OCI-M2 (cell line): ENCODE data around the gene FLNC.

ENCODE experiments used
- DNase-seq: peaks from one replicate; lab custom pipeline; 2025; ENCODE audit not compliant: unreplicated experiment; lab: John Stamatoyannopoulos, UW

FLNC gene

DNA sequence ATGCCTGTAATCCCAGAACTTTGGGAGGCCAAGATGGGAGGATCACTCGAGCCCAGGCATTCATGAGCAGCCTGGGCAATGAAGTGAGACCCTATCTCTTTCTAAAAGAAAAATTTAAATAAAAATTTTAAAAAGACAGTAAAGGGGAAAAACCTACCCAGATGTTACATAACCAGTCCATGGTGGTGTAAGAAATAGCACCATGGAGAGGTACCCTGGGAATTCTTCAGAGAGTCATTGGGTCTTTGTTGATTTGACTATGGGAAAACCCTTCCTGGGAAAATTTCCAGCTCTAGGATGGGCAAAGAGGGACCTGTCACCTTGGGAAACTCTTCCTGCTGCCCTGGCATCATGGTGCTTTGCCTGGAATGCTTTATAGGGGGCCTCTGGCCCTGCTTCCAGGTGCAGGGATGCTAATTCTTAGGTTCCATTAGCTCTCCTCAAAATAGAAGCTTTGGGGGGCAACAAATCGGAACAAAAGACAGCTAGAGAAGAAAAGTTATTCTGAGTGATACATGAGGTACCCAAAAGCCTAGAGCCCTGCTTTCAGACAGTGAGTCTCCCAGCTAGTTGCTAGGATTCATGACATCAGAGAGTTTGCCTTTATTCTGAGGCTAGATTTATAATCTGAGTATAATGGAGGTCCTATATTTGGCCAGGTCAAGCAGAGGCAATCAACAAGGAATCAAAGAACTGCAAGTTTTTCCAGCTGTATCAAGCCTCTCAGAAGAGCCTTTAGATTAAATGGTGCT, 28.4 kb upstream of the FLNC start:
- no peak for DNase-seq

DNA sequence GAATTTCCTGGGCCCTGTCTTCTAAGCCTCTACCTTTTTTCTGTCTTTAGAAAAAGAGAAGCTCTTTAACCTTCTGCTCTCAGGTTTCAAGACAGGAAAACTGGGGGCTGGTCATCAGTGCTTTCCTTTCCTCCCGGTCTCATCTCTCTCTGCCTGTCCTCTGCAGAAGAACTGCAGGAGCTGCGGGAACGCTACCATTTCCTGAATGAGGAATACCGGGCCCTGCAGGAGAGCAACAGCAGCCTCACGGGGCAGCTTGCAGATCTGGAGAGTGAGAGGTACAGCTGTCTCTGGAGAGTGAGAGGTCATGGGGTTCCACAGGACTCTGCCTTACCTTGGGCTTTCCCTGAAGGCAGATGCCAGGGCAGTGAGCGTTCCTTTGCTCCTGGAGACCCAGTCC, 25.7 kb upstream of the FLNC start:
- DNase-seq, result no peak

DNA sequence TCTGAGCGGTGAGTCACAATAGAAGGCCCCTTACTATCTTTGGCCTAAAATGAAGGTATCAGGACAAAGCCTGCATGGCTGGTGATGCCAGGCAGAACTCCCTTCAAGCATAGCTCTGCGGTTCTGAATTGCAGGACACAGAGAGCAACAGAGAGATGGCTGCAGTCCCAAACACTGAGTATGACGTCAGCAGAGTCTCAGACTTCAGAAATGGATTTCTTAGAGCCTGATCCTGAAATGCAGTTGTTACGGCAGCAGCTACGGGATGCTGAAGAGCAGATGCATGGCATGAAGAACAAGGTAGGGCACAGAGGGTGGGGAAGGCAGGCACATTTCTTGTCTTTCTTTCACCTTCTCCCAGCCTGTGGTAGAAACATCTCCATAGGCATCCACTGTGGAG, 25.0 kb upstream of the FLNC start:
- no peak for DNase-seq

DNA sequence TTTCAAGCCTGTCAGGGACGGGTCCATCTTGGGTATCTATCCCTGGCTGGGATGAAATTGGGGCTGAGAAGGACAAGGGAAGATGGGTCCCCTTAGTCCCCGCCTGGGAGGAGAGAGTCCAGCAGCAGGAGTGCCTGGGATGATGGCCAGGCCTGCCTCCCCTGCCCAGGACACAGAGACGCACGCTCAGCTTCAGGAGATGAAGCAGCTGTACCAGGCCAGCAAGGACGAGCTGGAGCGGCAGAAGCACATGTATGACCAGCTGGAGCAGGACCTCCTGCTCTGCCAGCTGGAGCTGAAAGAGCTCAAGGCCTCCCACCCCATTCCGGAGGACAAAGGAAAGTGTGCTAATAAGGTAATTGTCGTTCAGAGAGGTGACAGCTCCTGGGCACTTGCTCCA, 23.0 kb upstream of the FLNC start:
- no peak for DNase-seq

DNA sequence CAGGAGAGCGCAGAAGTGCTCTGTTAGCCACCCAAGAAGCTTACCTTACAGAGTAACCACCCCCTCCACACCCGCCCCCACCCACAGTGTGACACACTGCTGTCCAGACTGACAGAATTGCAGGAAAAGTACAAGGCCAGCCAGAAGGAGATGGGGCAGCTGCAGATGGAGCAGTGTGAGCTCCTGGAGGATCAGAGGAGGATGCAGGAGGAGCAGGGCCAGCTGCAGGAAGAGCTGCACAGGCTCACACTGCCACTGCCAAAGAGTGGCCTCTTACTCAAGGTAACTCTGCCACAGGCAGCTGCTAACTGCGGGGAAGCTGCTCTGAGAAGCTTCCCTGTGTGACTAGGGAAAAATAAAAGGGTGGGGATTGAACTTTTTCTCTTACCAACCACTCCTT, 20.8 kb upstream of the FLNC start:
- DNase-seq, result no peak

DNA sequence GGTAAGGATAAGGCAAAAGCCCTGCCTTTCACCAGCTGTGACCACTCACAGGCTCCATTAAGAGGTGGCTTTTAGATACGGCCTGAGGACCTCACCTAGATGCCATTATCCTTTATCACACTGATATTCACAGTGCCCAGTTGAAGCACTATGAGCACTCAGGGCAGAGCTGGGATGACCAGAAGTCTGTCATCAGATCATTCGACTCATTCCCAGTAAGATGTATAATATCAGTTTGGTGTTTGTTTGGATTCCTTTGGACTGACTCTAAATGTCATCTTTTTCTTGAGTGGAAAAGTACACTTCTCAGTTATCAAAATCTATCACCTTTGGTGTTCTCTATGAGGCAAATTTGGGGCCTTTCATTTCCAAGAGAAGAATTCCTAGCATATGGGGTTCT, 19.7 kb upstream of the FLNC start:
- DNase-seq, result no peak

DNA sequence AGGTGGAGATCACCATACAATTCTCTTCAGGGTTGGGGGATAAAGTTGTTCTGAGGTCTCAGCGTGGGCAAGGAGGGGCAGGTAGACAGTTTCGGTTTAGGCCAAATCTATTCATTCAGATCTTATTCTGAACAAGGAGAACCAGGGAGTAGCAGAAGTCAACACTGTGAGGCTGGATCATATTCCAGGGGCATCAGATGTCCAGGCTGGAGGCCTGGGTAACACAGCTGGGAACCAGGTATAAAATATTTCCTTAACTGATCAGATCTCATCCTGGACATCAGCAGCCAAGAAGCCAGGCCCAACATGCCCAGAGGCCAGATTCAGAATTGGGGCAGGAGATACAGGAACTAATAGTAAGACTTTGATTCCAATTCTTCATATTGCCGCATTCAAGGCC, 19.2 kb upstream of the FLNC start:
- DNase-seq, result no peak

DNA sequence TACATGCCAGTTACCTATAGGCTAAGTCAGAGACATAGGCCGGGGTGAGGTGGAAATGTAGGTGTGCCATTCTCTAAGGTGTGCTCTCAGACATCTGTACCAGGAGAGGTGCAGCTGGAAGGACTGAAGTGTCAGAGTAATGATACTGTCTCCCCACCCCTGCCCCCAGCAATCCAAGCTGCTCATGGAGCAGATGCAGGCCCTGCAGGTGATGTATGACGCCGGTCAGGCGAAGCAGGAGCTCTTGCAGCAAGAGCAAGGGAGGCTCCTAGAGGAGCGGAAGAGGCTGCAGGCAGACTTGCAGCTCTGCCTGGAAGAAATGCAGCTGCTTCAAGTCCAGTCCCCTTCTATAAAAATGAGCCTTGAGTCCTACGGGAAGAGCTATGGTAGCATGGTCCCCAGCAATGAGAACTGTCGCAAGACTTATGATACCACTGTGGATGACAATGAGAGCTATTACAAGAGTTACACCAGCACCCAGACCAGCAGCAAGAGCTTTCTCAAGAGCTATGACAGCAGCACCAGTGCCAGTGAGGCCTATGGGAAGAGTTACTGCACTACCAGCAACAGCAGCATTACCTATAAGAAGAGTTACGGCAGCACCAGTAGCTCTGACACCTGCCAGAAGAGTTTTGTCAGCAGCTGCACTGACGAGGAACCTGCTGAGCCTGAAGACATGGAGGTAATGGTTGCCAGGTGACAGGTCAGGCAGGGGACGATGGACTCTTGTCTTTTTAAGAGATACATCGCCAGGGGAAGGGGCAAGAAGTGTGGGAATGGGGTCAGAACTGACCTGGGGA, 18.4 kb upstream of the FLNC start:
- DNase-seq, result no peak

DNA sequence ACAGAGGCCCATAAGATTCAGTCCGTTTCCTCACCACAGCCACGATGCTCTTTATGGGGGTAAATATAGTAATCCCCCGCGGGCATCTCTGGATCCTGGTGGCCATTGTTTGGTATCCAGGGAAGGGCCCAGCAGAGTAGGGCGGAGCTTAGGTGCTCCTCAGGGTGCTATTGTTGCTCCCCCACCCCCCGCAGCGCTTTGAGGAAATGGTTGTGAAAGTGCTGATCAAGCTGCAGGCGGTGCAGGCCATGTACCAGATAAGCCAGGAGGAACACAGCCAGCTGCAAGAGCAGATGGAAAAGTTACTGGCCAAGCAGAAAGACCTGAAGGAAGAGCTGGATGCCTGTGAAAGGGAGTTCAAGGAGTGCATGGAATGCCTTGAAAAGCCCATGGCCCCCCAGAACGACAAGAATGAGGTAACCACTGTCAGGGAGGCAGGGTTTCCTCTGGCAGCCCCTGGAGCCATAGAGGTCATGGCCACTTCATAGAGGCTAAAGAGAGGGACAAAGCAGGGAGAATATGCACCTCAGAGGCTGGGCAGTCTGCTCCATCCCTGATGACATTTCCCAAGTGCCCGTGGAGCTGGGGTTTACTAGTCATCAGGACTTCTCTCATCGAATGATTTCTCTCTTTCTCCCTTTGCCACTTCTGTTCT, 17.6 kb upstream of the FLNC start:
- DNase-seq, result no peak

DNA sequence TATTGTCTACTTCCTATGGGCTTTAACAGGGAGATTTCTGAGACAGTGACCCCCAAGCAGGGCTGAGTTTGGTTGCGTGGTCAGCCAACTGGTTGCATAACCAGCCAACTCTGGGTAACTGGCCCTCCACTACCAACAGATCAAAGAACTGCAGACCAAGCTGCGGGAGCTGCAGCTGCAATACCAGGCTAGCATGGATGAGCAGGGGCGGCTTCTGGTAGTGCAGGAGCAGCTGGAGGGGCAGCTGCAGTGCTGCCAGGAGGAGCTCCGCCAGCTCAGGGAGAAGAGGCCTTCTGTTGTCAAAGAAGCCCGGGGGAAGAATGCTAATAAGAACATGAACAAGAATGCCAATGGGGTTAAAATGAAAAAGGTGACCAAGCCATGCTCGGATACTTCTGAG, 15.7 kb upstream of the FLNC start:
- DNase-seq, result no peak

DNA sequence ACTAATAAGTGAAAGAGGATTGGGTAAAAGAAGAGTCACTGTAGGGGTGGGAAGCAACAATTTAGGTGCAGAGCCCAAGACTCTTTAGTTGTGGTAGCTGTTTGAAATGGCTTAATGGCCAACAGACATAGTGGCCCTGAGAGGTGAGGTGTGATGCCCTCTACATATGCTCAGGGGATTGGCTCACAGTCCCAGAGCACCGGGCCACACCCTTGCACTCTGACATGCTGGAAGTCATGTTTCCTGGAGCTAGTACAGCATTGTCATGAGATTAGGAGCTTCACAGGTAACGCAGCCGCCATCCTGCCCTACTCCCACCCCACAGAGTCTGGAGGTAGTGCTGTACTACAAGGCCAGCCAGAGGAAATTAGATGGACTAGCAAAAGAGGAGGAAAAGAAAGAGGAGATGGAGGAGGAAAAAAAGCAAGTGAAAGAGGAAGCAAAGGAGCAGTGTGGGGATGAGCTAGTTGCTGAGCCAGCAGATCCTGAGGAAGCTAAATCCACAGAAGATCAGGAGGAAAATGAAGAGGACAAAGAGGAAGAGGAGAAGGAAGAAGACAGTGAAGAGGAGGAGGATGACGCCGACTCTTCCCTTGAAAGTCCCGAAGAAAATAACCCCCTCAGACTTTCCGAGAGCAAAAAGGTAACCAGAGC, 14.8 kb upstream of the FLNC start:
- no peak for DNase-seq

DNA sequence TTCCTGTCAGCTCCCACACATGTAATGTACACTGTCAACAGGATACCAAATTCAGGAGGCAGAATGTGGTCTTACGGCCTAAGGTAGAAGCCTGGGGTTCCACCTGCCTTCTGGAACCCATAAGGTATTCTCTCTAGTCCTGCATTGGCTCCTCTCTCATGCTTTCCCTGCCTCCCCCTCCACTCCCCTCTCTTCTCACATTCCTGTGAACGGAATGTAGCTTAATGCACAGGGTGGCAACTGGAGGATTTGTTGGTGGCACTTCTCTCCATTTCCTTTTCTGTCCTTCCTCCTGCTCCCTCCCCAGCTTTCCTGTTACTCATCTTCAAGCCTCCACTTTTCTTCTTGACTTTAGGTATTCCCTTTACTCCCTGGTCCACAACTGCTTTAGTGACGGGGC, 11.5 kb upstream of the FLNC start:
- DNase-seq, result no peak

DNA sequence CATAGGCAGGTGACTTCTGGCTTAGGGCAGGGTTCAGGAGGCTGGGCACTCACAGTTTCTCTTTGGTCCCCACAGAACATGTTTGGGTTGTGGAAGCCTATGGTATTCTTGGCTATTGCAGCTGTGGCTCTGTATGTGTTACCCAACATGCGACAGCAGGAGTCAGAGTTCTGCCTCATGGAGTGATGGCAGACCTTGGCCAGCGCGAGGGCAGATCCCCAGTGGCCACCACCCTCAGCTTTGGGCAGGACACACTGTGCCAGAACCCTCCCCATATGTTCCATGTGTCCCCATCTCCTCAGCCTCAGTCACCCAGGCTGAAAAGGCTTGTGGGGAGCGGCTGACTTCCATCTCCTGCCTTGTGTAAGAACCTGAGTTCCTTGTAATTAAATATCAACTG, 8.5 kb upstream of the FLNC start:
- no peak for DNase-seq

DNA sequence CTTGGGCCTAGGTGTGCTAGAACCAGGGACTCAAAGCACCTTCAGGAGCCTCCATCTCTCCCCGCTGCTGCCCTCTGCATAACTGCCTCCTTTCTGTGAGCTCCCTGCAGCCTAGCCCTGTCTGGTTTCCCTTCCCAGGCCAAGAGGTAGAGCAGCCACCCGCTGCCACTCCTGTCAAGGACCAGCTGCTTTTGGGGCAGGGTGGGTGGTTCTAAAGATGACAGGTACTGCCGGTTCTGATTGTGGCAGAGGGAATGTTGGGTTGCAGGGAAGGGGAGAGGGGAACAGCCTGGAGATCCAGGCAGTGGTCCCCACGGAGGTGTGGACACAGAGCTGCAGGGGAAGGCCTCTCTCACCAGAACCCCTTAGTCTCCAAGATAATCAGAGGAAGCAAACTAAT, 3.7 kb upstream of the FLNC start:
- DNase-seq, result no peak

DNA sequence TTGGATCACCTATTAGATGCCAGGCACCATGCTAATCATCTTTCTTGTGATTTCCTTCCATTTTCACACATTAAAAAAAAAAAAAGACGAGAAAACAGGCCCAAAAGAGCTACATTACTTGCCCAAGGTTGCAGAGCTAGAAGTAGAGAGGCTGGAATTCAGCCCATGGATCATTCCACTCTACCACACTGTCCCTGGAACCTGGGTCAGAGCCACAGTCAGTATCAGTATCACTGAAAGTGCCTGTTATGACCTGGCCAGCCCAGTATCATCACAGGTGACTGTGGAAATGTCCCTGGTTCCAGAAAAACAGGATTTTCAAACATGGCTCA, 3.3 kb upstream of the FLNC start:
- DNase-seq, result no peak

DNA sequence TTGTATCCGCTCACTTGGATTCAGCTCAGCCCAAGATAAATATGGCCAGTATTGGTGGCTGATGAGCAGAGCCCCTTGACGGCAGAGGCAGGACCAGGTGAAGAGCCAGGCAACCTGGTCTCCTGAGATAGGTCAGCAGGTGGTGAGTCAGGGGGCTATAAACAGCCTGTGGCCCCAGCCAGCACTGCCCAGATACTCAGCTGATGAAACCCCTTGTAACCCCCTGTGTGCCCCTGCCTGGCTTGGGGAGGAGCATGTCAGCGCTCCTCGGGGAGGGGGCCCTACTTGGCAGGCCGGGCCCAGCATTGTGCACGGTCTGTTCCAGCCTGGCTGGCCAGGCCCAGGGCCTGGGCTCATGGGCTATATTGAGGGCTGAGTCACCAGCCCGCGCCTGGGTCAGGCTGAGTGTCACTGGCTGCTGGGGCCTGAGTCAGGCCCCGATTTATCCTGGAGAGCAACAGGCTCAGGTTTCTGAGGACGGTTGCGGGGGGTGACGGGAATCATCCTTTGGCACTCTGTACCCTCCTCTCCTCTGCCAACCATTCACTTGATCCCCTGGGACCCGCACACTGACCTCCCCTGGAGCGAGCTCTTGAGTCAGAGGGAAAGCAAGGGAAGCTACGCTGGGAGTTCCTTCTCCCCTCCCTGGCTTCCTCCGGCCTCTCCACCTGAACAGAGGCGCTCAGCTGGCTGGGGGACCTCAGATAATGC, 2.8 kb upstream of the FLNC start:
- DNase-seq, result no peak

DNA sequence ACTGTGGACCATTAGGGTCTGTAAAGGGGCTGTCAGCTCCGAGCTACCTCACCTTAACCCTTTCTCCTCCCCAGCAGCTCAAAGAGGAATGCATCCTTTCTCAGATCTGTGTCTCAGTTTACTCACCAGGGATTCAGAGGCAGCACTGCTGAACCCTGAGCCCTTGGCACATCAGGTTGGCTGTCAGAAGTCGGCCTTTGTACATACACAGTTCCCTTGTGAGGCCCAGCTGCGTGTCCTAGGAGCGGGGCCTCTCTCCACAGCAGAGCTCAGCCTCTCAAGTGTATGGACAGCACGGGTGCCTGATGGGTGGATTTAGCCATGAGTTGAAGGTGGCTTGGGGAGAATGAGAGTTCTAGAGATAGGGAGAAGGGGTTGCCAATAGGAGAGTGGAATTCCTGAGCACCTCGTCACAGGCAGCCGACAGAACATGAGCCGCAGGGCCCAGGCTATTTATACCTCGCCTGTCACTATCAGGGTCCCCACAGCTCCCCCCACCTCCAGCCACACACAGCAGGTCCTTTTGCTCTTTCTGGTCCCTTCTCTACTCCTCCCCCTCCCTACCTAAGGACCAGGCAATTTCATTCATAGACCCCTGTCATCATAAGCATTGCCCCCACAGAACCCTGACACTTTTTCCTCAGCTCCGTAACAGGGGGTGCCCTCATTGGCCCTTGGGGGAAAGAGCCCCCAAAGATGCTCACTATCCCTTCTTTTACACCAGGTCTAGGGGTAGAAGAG, 2.1 kb upstream of the FLNC start:
- no peak for DNase-seq

DNA sequence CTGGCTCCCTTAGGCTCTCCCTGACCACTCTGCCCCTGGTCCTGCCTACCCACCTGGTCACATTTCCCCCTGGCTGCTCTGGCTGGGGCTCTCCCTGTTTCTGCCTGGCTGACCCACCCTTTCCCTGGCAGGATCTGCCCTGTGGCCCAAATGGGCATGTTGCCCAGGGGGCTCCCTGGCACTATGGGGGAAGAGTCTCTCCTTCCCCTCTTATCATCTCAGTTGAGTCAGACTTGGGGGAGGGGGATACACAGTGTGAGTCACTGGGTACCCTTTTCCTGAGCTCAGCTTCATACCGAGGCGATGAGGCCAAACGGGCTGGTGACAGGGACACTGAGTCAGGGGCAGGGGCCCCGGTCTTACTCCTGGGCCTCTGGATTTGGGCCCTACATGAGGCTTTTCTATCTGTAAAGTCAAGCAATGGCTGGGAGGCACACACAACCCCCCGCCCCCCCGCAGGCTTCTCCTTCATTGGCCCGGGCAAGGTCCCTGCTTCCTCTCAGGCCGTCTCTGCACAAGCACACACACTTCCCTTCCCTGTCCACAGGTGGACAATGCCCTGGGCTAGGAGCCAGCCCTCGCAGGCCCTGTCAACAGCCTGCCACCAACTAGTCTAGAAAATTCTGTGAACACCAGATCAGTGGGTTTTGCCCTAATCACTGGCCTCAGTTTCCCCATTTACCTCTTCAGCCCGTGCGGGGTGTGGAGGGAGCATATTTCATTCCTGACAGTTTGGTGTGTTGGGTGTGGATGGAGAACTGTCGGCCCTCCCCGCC, 627 bp upstream of the FLNC start:
- DNase-seq, result no peak

DNA sequence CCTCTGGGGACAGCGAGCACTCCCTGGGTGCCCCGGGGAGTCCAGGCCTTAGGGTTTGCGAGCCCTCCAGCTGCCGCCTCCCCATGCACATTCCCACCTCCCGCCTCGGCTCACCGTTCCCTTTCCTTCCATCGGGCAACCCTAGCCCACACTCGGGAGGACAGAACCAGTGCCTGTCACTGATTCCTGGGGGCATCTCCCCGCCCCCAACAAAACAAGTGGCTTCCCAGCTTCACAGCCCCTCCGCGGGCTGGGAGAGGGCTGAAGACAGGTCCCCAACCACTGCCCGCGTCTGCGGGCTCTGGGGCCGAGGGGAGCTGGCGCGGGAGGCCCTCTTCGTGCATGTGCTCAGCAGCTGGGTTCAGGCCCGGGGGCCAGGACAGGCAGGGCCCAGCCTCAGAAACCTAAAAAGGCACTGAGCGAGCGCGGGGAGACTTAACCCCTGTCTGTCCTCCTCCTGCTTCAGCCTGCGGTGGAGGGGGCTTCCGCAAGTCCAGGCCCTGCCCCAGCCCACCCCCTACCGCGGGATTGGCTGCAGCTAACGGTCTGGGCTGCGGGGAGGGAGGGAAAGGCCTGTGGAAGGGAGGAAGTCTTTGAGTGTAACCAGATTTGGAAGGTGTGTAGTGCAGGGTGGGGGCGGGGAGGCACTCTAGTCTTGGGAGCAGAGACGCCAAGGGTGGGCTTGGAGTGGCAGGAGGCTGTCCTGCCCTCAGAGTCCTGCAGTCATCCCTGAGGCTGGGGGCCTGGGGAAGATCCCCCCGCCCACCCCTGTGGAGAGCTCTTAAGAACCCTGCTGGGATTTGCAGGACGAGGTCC, 1.2 kb downstream of the FLNC start:
- no peak for DNase-seq
